Fibroblast of pulmonary artery (primary cell): Measurements from ENCODE around the gene DLGAP1.

ENCODE experiments used
- DNase-seq: peaks from one replicate; pipeline ENCODE4 v3.0.0-alpha.2; 2010; ENCODE audit warnings: low read depth
- H3K4me3 ChIP-seq: replicated peaks from 2 replicates; pipeline ENCODE4 v1.5.1; 2011; ENCODE audit warnings: low read depth, mild to moderate bottlenecking, control low read depth, low read length, moderate library complexity
- TF ChIP-seq, protein P1 (sequence below): IDR thresholded peaks from 2 replicates; pipeline ENCODE4 v1.5.1; 2011; ENCODE audit warnings: mild to moderate bottlenecking, control low read depth, low read length, inconsistent platforms; ENCODE audit errors: missing control alignments

The DLGAP1 gene

DNA sequence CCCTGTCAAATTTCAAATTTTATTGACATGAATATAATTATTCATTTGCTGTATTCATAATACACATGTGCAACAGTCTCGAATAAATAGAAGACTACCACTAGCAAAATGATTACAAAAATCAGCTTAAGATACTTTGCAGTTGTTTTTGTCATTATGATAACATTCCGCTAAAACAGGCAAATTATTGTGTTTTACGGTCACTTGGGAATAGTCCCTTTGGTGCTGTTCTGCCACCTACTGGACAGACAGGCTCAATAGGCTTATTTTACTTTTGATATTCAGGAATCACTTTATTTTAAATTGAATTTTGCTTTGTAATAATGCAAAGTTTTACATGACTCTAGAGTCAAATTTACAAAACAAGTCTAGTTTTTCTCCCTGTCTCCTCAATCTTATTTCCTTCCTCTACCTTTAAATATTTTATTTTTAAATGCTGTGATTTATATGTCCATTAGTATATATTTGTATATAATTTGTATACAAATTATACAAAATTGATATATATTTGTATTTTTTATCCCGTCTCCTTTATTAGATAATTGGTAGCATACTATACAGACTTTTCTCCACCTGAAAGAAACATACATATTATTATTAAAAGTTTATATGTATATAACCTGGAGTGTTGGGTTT is 456.3 kb downstream of the DLGAP1 start:
- TF ChIP-seq, protein P1, sequence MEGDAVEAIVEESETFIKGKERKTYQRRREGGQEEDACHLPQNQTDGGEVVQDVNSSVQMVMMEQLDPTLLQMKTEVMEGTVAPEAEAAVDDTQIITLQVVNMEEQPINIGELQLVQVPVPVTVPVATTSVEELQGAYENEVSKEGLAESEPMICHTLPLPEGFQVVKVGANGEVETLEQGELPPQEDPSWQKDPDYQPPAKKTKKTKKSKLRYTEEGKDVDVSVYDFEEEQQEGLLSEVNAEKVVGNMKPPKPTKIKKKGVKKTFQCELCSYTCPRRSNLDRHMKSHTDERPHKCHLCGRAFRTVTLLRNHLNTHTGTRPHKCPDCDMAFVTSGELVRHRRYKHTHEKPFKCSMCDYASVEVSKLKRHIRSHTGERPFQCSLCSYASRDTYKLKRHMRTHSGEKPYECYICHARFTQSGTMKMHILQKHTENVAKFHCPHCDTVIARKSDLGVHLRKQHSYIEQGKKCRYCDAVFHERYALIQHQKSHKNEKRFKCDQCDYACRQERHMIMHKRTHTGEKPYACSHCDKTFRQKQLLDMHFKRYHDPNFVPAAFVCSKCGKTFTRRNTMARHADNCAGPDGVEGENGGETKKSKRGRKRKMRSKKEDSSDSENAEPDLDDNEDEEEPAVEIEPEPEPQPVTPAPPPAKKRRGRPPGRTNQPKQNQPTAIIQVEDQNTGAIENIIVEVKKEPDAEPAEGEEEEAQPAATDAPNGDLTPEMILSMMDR = peak; percentile 88
- DNase-seq = peak; percentile 75
- no peak overlapping the region for H3K4me3 ChIP-seq

DNA sequence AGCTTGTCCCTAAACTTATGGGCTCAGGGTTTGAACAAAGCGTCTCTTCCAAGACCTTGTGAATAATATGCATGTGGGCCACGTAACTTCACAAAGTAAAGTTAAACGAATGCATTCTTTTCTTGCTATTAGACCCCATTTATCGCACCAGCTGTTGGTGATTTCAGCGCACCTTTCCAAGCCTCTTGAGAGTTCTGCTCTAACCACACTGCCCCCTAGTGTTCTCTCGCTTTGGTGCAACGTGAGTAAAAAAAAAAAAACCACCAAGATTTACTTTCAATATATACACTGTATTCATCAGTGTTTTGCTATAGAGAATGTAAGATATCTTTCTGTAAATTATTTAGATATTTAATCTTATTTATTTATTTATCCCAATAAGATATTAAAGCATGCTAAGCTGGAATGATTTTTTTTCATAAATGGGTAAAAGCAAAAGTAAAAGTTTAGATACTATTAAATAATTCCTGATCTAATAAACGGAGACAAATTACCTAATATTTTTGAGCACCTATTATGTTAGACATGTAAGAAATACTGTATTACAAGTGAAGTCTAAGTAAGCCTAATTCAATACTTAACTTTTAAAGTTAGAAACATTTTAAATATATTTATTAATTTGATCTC is 459.5 kb downstream of the DLGAP1 start:
- TF ChIP-seq, protein P1 = peak; percentile 90
- no peak overlapping the region for H3K4me3 ChIP-seq
- DNase-seq = peak; percentile 83

DNA sequence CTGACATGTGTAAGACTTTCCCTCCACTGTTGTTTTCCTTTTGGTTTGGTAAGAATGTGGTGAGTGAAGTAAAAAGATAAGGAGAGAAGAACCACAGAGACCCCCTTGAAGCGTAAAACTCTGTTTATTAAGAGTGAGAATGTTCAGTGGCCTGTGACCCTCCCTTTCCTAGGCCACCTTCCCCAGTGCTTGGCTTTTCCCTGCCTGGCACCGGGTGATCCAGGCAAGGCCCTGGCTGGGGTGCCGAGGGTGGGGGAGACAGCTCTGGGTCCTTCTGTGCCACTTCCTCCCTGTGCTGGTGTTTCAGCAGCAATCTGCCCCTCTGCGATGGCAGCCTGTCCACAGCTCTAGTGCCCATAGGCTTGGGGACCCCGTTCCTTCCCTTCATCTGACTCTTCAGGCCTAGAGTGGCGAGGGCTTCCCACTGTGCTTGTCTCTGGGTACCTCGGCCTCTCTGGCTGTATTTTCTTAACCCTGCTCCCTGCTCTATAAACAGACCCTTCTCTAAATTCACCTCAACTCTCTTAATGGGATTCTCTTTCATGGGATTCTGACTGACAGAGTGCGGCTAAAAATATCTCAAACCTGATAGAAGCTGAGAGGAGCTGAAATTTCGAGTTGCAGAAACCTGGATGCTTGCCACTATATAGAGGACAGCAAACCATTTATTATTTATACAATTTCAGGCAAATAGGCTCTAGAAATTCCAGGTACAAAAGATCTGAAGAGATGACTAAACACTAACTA is 461.0 kb downstream of the DLGAP1 start:
- TF ChIP-seq, protein P1 = no peak
- H3K4me3 ChIP-seq = no peak overlapping the region
- DNase-seq = no peak

DNA sequence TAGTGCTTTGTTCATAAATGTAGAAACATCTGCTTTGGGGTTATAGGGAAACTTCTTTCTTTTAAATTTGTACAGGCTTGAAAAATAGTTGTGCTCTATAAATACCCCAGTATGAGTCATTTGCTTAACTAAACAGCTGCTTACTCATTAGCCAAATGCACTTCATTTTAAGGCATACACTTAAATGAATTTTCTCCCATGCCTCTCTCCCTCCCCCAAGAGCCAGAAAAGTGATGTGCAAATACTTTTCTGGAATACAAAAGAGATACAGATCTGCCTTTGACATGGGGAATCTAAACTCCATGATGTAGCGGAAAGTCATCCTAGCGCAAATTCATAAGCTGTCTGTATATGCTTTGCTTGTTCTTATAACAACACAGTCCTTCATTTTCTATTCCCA is 469.4 kb downstream of the DLGAP1 start:
- TF ChIP-seq, protein P1 = no peak
- no peak overlapping the region for H3K4me3 ChIP-seq
- peak; percentile 11 for DNase-seq

DNA sequence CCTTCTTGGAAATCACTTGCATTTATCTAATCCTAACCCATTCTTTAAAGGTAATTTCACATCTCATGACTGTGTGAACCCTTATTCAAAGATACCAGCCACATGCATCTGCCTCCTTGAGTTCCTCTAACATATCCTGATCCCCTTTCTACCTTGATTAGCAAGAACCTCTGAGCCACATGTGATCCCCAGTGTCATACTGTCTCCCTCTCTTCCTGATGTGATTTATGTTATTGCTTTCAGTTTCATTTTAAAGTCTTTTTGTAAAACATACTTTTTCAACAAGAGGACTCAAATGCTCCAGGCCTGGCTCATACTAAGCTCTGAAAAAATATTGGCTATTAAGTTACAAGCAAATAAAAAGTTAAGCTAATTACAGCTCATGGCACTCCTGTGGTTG is 470.1 kb downstream of the DLGAP1 start:
- TF ChIP-seq, protein P1 = no peak
- DNase-seq = no peak
- no peak overlapping the region for H3K4me3 ChIP-seq

DNA sequence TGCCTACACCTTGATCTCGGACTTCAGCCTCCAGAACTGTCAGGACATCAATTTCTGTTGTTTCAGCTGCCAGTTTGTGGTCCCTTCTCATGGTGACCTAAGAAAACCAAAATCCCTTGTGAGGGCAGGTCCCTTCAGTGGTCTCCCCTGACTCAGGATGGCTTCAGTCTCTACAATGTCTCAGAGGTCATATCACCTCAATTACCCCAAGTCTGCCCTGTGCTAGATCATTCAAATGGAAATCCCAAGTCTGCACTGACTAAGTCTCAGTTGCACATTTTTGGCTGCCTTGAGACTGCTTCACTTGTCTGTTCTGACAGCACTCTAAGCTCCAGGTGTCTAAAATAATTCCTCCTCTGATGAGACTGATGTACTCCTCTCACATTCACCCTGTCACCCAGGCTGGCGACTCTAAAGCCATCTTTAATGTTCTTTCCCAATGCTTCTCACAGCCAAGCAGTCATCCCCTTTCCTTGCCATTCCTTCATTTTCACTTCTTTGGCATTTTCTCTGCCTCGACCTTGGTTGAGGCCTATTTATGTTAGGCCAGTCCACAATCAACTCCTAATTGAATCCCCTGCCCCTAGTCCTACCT is 470.8 kb downstream of the DLGAP1 start:
- H3K4me3 ChIP-seq = no peak overlapping the region
- no peak for DNase-seq
- TF ChIP-seq, protein P1 = no peak
